ENCODE measurements around the gene IL12RB1.

The IL12RB1 gene

DNA sequence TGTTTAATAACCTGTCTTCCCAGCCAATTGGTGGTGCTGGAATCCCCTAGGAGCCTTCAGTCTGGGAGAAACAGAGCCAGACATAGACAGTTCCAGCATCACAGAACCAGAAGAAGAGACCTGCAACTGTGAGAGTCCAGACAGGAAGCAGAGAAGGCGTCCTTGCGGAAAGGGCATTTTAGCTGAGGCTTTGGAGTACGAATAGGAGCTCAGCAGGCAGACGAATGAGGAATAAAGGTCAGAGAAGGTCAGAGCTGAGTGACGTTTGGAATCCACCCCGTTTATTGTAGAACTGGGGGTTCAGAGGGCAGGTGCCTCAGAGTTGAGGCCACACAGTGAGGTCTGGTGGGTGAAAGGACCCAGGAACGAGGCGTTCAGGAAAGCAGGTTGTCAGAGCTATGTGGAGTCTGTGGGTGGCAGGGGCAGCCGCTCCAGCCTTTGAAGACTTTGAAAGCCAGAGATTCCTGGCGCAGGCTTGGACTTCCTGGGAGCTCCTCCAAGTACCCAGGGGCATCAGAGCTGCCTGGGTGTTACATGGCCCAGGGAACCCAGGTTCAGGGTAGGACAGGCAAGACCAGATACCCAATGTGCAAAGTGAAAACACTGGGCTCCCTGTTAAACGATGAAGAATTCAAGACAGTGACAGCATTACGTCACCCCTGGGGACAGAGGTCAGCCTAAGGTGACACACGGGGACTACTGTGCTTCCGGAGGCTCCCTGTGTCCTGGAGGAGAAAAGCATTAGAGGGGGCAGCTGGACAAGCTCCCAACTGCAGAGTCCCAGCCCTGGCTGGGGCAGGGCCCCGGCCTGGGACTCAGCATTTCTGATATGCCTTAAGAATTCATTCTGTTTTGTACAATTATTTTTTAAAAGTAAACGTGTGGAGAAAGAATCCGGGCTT, 73.3 kb downstream of the IL12RB1 start:
- Histone ChIP-seq H3K79me2 (ENCODE audit: insufficient read depth, low read depth) (no peaks in the 10 kb centered on the region), H4K20me1 (ENCODE audit: insufficient read depth) (no peaks in the 10 kb centered on the region), H3K4me3 (IDR thresholded peaks at IDR 0.05; ENCODE audit: insufficient read depth, low read depth, low read length) (no peak overlapping the region), H3K9ac (no peak overlapping the region), H3K27ac (no peak overlapping the region), H3K27me3 (ENCODE audit: insufficient read depth, low read depth) (no peaks in the 10 kb centered on the region), H3K4me1 (ENCODE audit: low read depth, poor library complexity, severe bottlenecking) (peaks cover 1% of the 10 kb centered on the region), H3K36me3 (ENCODE audit: insufficient read depth) (no peaks in the 10 kb centered on the region), H2AFZ (ENCODE audit: low read depth) (no peak overlapping the region), H3K4me2 (no peak overlapping the region)
- TF ChIP-seq, protein P1, sequence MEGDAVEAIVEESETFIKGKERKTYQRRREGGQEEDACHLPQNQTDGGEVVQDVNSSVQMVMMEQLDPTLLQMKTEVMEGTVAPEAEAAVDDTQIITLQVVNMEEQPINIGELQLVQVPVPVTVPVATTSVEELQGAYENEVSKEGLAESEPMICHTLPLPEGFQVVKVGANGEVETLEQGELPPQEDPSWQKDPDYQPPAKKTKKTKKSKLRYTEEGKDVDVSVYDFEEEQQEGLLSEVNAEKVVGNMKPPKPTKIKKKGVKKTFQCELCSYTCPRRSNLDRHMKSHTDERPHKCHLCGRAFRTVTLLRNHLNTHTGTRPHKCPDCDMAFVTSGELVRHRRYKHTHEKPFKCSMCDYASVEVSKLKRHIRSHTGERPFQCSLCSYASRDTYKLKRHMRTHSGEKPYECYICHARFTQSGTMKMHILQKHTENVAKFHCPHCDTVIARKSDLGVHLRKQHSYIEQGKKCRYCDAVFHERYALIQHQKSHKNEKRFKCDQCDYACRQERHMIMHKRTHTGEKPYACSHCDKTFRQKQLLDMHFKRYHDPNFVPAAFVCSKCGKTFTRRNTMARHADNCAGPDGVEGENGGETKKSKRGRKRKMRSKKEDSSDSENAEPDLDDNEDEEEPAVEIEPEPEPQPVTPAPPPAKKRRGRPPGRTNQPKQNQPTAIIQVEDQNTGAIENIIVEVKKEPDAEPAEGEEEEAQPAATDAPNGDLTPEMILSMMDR (conservative IDR thresholded peaks at IDR 0.05; ENCODE audit: low read depth, low read length): no peak

DNA sequence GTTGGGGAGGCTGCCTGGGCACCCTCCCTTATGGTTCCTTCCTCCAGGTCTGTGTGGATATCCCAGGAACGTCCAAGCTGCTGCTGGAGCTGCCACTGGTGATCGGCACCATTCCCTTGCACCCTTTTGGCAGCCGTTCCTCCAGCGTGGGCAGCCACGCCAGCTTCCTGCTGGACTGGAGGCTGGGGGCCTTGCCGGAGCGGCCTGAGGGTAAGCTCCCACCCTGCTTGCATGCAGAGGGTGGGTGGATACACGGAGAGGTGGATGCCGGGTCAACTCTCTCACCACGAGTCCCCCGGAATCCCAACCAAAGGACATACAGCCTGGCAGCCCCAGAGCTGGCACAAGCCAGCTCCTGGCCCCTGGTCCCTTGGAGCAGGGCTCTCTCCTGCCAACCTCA, 76.6 kb downstream of the IL12RB1 start:
- Histone ChIP-seq H3K9ac (no peak overlapping the region), H3K4me2 (no peak overlapping the region), H3K27me3 (ENCODE audit: insufficient read depth, low read depth) (no peaks in the 10 kb centered on the region), H3K27ac (no peak overlapping the region), H2AFZ (ENCODE audit: low read depth) (no peak overlapping the region), H3K4me1 (ENCODE audit: low read depth, poor library complexity, severe bottlenecking) (peaks cover 18% of the 10 kb centered on the region), H3K36me3 (ENCODE audit: insufficient read depth) (no peaks in the 10 kb centered on the region), H3K79me2 (ENCODE audit: insufficient read depth, low read depth) (no peaks in the 10 kb centered on the region), H3K4me3 (IDR thresholded peaks at IDR 0.05; ENCODE audit: insufficient read depth, low read depth, low read length) (no peak overlapping the region), H4K20me1 (ENCODE audit: insufficient read depth) (no peaks in the 10 kb centered on the region; the same call in 1 of the 2 replicates)
- TF ChIP-seq, protein P1 (conservative IDR thresholded peaks at IDR 0.05; ENCODE audit: low read depth, low read length): no peak

DNA sequence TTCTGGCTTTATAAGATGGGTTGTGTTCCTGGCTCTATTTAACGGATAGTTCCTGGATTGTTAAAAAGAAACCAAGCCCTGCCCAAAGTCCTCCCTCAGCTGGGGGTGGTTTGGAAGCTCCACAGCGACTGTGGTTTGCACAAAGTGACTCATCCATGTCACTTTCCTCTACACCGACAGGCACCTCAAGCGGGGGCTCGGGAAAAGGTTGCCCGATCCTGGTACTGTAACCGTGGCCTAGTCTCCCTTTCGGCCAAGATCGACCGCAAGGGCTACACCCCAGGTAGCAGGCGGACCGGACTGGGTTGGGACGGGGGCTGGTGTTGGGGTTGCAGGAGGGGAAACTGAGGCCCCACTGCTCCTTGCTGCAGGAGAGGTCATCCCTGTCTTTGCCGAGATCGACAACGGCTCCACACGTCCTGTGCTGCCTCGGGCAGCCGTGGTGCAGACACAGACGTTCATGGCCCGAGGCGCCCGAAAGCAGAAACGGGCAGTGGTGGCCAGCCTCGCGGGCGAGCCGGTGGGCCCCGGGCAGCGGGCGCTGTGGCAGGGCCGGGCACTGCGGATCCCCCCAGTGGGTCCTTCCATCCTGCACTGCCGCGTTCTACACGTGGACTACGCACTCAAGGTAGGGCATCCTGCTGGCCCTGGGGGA, 77.2 kb downstream of the IL12RB1 start:
- Histone ChIP-seq H3K4me2 (no peak overlapping the region), H3K36me3 (ENCODE audit: insufficient read depth) (no peaks in the 10 kb centered on the region), H4K20me1 (ENCODE audit: insufficient read depth) (no peaks in the 10 kb centered on the region; the same call in 1 of the 2 replicates), H2AFZ (ENCODE audit: low read depth) (no peak overlapping the region), H3K4me1 (ENCODE audit: low read depth, poor library complexity, severe bottlenecking) (peaks cover 18% of the 10 kb centered on the region), H3K4me3 (IDR thresholded peaks at IDR 0.05; ENCODE audit: insufficient read depth, low read depth, low read length) (no peak overlapping the region), H3K79me2 (ENCODE audit: insufficient read depth, low read depth) (no peaks in the 10 kb centered on the region), H3K9ac (no peak overlapping the region), H3K27ac (no peak overlapping the region), H3K27me3 (ENCODE audit: insufficient read depth, low read depth) (no peaks in the 10 kb centered on the region)
- TF ChIP-seq, protein P1 (conservative IDR thresholded peaks at IDR 0.05; ENCODE audit: low read depth, low read length): no peak

All from KMS-11 (cell line).